Astrocyte of the cerebellum (primary cell): Measurements from ENCODE around the gene MYL3.

ENCODE experiments used
- DNase-seq: peaks from one replicate; pipeline ENCODE4 v3.0.0-alpha.2; 2011; ENCODE audit warnings: low read depth
- H3K4me3 ChIP-seq: 2 replicates; pipeline ENCODE4 v1.5.1; 2011; ENCODE audit warnings: mild to moderate bottlenecking, low read depth, low read length, moderate library complexity
- in situ Hi-C: cut with HindIII; loops from 2 replicates; pipeline ENCODE4 v1.10.0; 2017; ENCODE audit warnings: low sequenced_read_pairs
- TF ChIP-seq, protein P1 (sequence below): IDR thresholded peaks from 2 replicates; pipeline ENCODE4 v1.5.1; 2012; ENCODE audit warnings: low read length, low read depth, moderate library complexity, mild to moderate bottlenecking; ENCODE audit errors: missing control alignments

MYL3 gene

GRCh38 chr3:46890132-46890531 lies 26.9 kb upstream of the MYL3 start:
- in situ Hi-C loops, result no loop called here
- TF ChIP-seq, protein P1, sequence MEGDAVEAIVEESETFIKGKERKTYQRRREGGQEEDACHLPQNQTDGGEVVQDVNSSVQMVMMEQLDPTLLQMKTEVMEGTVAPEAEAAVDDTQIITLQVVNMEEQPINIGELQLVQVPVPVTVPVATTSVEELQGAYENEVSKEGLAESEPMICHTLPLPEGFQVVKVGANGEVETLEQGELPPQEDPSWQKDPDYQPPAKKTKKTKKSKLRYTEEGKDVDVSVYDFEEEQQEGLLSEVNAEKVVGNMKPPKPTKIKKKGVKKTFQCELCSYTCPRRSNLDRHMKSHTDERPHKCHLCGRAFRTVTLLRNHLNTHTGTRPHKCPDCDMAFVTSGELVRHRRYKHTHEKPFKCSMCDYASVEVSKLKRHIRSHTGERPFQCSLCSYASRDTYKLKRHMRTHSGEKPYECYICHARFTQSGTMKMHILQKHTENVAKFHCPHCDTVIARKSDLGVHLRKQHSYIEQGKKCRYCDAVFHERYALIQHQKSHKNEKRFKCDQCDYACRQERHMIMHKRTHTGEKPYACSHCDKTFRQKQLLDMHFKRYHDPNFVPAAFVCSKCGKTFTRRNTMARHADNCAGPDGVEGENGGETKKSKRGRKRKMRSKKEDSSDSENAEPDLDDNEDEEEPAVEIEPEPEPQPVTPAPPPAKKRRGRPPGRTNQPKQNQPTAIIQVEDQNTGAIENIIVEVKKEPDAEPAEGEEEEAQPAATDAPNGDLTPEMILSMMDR, result no peak
- DNase-seq, result no peak
- no peak overlapping the region for H3K4me3 ChIP-seq

DNA sequence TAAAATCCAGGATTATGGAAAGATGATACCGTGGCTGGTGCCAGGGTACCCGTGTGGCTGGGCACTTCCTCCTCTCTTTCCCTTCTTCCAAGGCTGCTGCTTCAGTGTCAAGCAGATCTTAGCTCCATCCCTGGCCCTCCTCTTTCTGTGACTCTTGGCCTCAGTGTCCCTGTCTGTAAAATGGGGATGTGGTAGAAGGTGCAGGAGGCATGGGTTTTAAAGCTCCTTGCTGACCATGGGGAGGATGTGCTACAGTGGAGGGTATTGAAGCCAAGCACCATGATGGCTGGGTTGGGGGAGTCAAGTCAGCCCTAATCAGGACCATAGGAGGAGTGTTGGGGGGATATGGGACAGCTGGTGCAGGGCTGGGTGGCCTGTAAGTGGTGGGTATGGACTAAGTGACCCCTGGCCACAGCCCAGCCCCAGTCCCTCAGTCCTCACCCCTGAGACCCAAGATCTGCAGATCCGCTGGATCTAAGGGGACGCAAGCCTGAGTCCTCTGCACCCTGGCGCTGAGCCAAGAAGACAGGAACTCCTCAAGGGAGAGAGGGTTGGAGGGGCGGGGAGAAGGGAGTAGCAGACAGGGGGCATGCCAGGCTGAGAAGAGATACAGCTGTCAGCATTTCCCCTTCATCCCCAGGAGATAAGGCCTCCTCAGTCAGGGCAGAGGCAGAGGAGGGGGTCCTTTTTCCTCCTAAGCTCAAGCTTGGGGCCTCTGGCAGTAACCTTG lies 26.3 kb upstream of the MYL3 start:
- TF ChIP-seq, protein P1, result no peak
- H3K4me3 ChIP-seq, result no peak overlapping the region
- no peak for DNase-seq
- in situ Hi-C loops, result no loop called here

DNA sequence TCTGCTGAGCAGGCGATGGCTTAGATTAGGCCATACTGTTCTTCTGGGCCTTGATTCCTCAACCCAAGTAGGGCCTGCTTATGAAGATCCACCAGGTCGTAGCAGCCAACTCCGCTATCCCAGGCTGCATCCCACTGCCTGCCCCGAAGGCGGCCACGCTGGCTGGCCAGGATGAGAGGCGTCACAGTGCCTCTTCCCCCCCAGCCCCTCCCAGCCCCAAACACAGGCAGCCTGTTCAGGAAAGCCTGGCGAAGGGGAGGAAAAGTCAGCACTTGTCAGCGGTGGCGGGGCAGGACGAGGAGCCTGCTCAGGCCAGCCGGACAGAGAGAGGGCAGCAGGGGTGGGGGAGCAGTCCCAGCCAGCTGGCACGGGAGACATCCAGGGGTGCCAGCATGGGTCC lies 25.5 kb upstream of the MYL3 start:
- in situ Hi-C loops, result no loop called here
- no peak for DNase-seq
- TF ChIP-seq, protein P1, result no peak
- no peak overlapping the region for H3K4me3 ChIP-seq

- in situ Hi-C loops, result no loop called here
- H3K4me3 ChIP-seq, result no peak overlapping the region
- TF ChIP-seq, protein P1, result no peak
- DNase-seq, result no peak
These were observed 24.8 kb upstream of the MYL3 start for GRCh38 chr3:46887980-46888494.

- no peak overlapping the region for H3K4me3 ChIP-seq
- no peak for DNase-seq
- in situ Hi-C loops, result no loop called here
- TF ChIP-seq, protein P1, result no peak
These were observed 22.4 kb upstream of the MYL3 start for GRCh38 chr3:46885612-46886011.

DNA sequence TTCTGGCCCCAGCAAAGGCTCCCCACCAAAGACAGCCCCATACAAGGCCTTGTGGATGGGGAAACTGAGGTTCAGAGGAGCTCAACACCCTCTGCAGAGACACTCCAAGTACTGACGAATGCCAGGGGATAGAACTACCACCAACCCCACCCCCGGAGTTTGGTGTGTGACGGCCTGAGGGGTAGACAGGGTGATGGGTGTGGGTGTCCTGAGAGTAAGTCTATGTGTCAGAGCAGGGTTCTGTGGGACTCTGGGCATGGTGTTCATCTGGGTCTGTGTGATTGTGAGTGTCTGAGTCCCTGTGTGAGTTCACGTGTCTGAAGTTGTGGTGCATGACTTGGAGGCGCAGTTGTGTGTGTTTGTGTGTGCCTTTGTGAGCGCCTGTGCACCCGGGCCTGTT lies 21.7 kb upstream of the MYL3 start:
- in situ Hi-C loops, result no loop called here
- H3K4me3 ChIP-seq, result no peak overlapping the region
- TF ChIP-seq, protein P1, result no peak
- no peak for DNase-seq

- TF ChIP-seq, protein P1, result no peak
- in situ Hi-C loops, result no loop called here
- DNase-seq, result no peak
These were observed 21.2 kb upstream of the MYL3 start for GRCh38 chr3:46884427-46884826.

More at GRCh38 chr3:46884427-46884826, 21.2 kb upstream of the MYL3 start:
- no peak overlapping the region for H3K4me3 ChIP-seq
